SU-DHL-6 (cell line): Measurements from ENCODE around the gene CARD11.

Experiments used
- EZH2phosphoT487 ChIP-seq: fragments of 200-600 bp; sonication (generic), shearing (Covaris generic); conservative IDR thresholded peaks from 2 replicates; pipeline ENCODE4 v1.6.1; 2018; ENCODE audit warnings: mild to moderate bottlenecking, antibody characterized with exemption, low read length, moderate library complexity, mixed read lengths
- TF ChIP-seq, protein P1 (sequence below): fragments of 200-600 bp; sonication (generic); IDR thresholded peaks from one replicate; pipeline ENCODE4 v1.5.1; 2017; ENCODE audit warnings: antibody characterized with exemption, mild to moderate bottlenecking, low read length, moderate library complexity; ENCODE audit not compliant: insufficient read depth, poor library complexity, severe bottlenecking

GRCh38 chr7:2943851-2944601 lies 99.6 kb downstream of the CARD11 start:
- TF ChIP-seq, protein P1, sequence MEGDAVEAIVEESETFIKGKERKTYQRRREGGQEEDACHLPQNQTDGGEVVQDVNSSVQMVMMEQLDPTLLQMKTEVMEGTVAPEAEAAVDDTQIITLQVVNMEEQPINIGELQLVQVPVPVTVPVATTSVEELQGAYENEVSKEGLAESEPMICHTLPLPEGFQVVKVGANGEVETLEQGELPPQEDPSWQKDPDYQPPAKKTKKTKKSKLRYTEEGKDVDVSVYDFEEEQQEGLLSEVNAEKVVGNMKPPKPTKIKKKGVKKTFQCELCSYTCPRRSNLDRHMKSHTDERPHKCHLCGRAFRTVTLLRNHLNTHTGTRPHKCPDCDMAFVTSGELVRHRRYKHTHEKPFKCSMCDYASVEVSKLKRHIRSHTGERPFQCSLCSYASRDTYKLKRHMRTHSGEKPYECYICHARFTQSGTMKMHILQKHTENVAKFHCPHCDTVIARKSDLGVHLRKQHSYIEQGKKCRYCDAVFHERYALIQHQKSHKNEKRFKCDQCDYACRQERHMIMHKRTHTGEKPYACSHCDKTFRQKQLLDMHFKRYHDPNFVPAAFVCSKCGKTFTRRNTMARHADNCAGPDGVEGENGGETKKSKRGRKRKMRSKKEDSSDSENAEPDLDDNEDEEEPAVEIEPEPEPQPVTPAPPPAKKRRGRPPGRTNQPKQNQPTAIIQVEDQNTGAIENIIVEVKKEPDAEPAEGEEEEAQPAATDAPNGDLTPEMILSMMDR, result no peak
- no peak for TF ChIP-seq EZH2phosphoT487
